ENCODE results near the gene ULK4. TPM values are rescaled to one million over a fixed set of nuclear protein-coding genes. Genes with fewer than 3 reads are reported as not detected.

ULK4 gene
- total and polyA plus RNA-seq, 9 of the 15 experiments (the other 6 are each of a cell fraction or from before 2014, with no cell fraction given): 3.0 to 5.9 (median 3.5) TPM

- TF ChIP-seq MLX (CRISPR knock-in tag; conservative IDR thresholded peaks at IDR 0.05) (0 out of 4 replicates have a peak, but pooled peaks of 1 of the 2 experiments have one; percentile 67), ZEB2 (IDR thresholded peaks at IDR 0.05) (no peak), RBM22 (IDR thresholded peaks at IDR 0.05; ENCODE audit: low read depth, low read length, poor library complexity, severe bottlenecking) (peak; percentile 98), NR2C2 (CRISPR knock-in tag; IDR thresholded peaks at IDR 0.05) (peak; percentile 70), NR2C2 (tag; IDR thresholded peaks at IDR 0.05) (peak; percentile 88), CLOCK (CRISPR knock-in tag; IDR thresholded peaks at IDR 0.05; ENCODE audit: borderline replicate concordance) (no peak), CBX5 (IDR thresholded peaks at IDR 0.05; ENCODE audit: borderline replicate concordance, low read depth) (no peak; the same call in 1 of the 2 replicates), ZNF184 (CRISPR knock-in tag; IDR thresholded peaks at IDR 0.05) (no peak), HNRNPLL (IDR thresholded peaks at IDR 0.05; ENCODE audit: low read depth, low read length, poor library complexity, severe bottlenecking) (peak; percentile 97), FOXK2 (conservative IDR thresholded peaks at IDR 0.05 in 1 of 2, IDR thresholded peaks at IDR 0.05 in 1 of 2; ENCODE audit: low read depth in 2 of 2) (0 out of 4 replicates have a peak, but pooled peaks of 1 of the 2 experiments have one; percentile 20), NR2C1 (IDR thresholded peaks at IDR 0.05) (0 out of 2 replicates have a peak, but pooled peaks have one; percentile 18), NR2C1 (tag; IDR thresholded peaks at IDR 0.05) (peak; percentile 62; the same call in 1 of the 2 replicates), DMBX1 (CRISPR knock-in tag; IDR thresholded peaks at IDR 0.05; ENCODE audit: borderline replicate concordance) (peak; percentile 69; the same call in 1 of the 2 replicates), PHF21A (IDR thresholded peaks at IDR 0.05; ENCODE audit: borderline replicate concordance, low read depth) (peak; percentile 86; the same call in 1 of the 2 replicates), TGIF2 (CRISPR knock-in tag; IDR thresholded peaks at IDR 0.05) (peak; percentile 41; the same call in 1 of the 2 replicates), NCOA2 (IDR thresholded peaks at IDR 0.05; ENCODE audit: partially characterized antibody in 2 of 2) (no peak), ZNF311 (CRISPR knock-in tag; IDR thresholded peaks at IDR 0.05) (peak; percentile 59; the same call in 1 of the 2 replicates), ZFP91 (CRISPR knock-in tag; IDR thresholded peaks at IDR 0.05) (0 out of 2 replicates have a peak, but pooled peaks have one; percentile 30), FOSL1 (tag; conservative IDR thresholded peaks at IDR 0.05) (peak; percentile 34; the same call in 1 of the 2 replicates), IRF1 (CRISPR knock-in tag; IDR thresholded peaks at IDR 0.05; ENCODE audit: borderline replicate concordance) (peak; percentile 69; the same call in 1 of the 2 replicates), ZFX (CRISPR knock-in tag; IDR thresholded peaks at IDR 0.05) (peak; percentile 87)
Observed at GRCh38 chr3:41198950-41199865, 762.7 kb downstream of the ULK4 start, which contains the start of gene CTNNB1 (continued).

Data from K562 (cell line).